IPS-20b (cell line): ENCODE data around the gene PDK3.

ENCODE experiments used
- H3K27ac ChIP-seq: one replicate; pipeline ENCODE4 v1.5.1; 2013; ENCODE audit warnings: low read length
- H3K27me3 ChIP-seq: 2 replicates; pipeline ENCODE4 v1.6.1; 2013; ENCODE audit warnings: mild to moderate bottlenecking, low read length, inconsistent platforms; ENCODE audit not compliant: insufficient read depth
- H3K36me3 ChIP-seq: 2 replicates; pipeline ENCODE4 v1.6.1; 2013; ENCODE audit warnings: low read depth, mild to moderate bottlenecking, inconsistent platforms, low read length, moderate library complexity; ENCODE audit not compliant: insufficient read depth
- H3K4me1 ChIP-seq: 2 replicates; pipeline ENCODE4 v1.6.1; 2013; ENCODE audit warnings: mild to moderate bottlenecking, control low read depth, inconsistent platforms, low read length, moderate library complexity; ENCODE audit not compliant: insufficient read depth
- H3K4me3 ChIP-seq: 2 replicates; pipeline ENCODE4 v1.5.1; 2013; ENCODE audit warnings: mild to moderate bottlenecking, low read length, inconsistent platforms
- H3K9ac ChIP-seq: 2 replicates; pipeline ENCODE4 v1.6.1; 2013; ENCODE audit warnings: low read depth, mild to moderate bottlenecking, inconsistent platforms, low read length, moderate library complexity
- H3K9me3 ChIP-seq: 2 replicates; pipeline ENCODE4 v1.6.1; 2013; ENCODE audit warnings: mild to moderate bottlenecking, low read depth, low read length, inconsistent platforms; ENCODE audit not compliant: insufficient read depth

PDK3 gene

GRCh38 chrX:24483596-24483995 is 18.5 kb downstream of the PDK3 start:
- Histone ChIP-seq H3K4me1 (no peaks in the 10 kb centered on the region), H3K36me3 (no peaks in the 10 kb centered on the region), H3K27me3 (no peaks in the 10 kb centered on the region), H3K4me3 (no peak overlapping the region), H3K9ac (no peak overlapping the region), H3K27ac (no peak overlapping the region), H3K9me3 (no peaks in the 10 kb centered on the region)

- H3K9ac ChIP-seq: no peak overlapping the region
- H3K36me3 ChIP-seq: no peaks in the 10 kb centered on the region
- no peaks in the 10 kb centered on the region for H3K4me1 ChIP-seq
- no peaks in the 10 kb centered on the region for H3K27me3 ChIP-seq
- H3K9me3 ChIP-seq: no peaks in the 10 kb centered on the region
- no peak overlapping the region for H3K4me3 ChIP-seq
- H3K27ac ChIP-seq: no peak overlapping the region
These were observed 20.2 kb downstream of the PDK3 start for GRCh38 chrX:24485323-24485722.

- Histone ChIP-seq H3K27me3 (no peaks in the 10 kb centered on the region), H3K4me1 (no peaks in the 10 kb centered on the region), H3K36me3 (no peaks in the 10 kb centered on the region), H3K27ac (no peak overlapping the region), H3K9ac (no peak overlapping the region), H3K4me3 (no peak overlapping the region), H3K9me3 (no peaks in the 10 kb centered on the region)
These were observed 21.0 kb downstream of the PDK3 start for GRCh38 chrX:24485976-24486680.

GRCh38 chrX:24487571-24487970 is 22.5 kb downstream of the PDK3 start:
- Histone ChIP-seq H3K9me3 (no peaks in the 10 kb centered on the region), H3K27me3 (no peaks in the 10 kb centered on the region), H3K9ac (no peak overlapping the region), H3K27ac (no peak overlapping the region), H3K4me1 (no peaks in the 10 kb centered on the region), H3K36me3 (no peaks in the 10 kb centered on the region), H3K4me3 (no peak overlapping the region)

- Histone ChIP-seq H3K36me3 (no peaks in the 10 kb centered on the region), H3K9ac (no peak overlapping the region), H3K4me3 (no peak overlapping the region), H3K9me3 (no peaks in the 10 kb centered on the region), H3K27ac (no peak overlapping the region), H3K27me3 (no peaks in the 10 kb centered on the region), H3K4me1 (peaks cover 10% of the 10 kb centered on the region; the same call in 1 of the 2 replicates)
These were observed 26.7 kb downstream of the PDK3 start for GRCh38 chrX:24491741-24492140.

- Histone ChIP-seq H3K9me3 (no peaks in the 10 kb centered on the region), H3K4me1 (peaks cover 10% of the 10 kb centered on the region; the same call in 1 of the 2 replicates), H3K36me3 (no peaks in the 10 kb centered on the region), H3K9ac (no peak overlapping the region; the same call in 1 of the 2 replicates), H3K27me3 (no peaks in the 10 kb centered on the region), H3K4me3 (no peak overlapping the region), H3K27ac (no peak overlapping the region)
These were observed 28.9 kb downstream of the PDK3 start for GRCh38 chrX:24493740-24494581.

GRCh38 chrX:24494647-24495075 is 29.6 kb downstream of the PDK3 start:
- Histone ChIP-seq H3K4me3 (no peak overlapping the region), H3K36me3 (peaks cover 5% of the 10 kb centered on the region; the same call in 1 of the 2 replicates), H3K9ac (no peak overlapping the region), H3K9me3 (no peaks in the 10 kb centered on the region), H3K27me3 (no peaks in the 10 kb centered on the region), H3K4me1 (peaks cover 10% of the 10 kb centered on the region; the same call in 1 of the 2 replicates), H3K27ac (no peak overlapping the region)

- Histone ChIP-seq H3K27me3 (no peaks in the 10 kb centered on the region), H3K9ac (no peak overlapping the region), H3K36me3 (peaks cover 6% of the 10 kb centered on the region; the same call in 1 of the 2 replicates), H3K27ac (no peak overlapping the region), H3K4me1 (peaks cover 10% of the 10 kb centered on the region; the same call in 1 of the 2 replicates), H3K9me3 (no peaks in the 10 kb centered on the region), H3K4me3 (no peak overlapping the region)
These were observed 30.6 kb downstream of the PDK3 start for GRCh38 chrX:24495700-24496099.

GRCh38 chrX:24498181-24498580 is 33.1 kb downstream of the PDK3 start:
- Histone ChIP-seq H3K27ac (no peak overlapping the region), H3K9ac (no peak overlapping the region), H3K4me3 (no peak overlapping the region)

GRCh38 chrX:24498975-24499374 is 33.9 kb downstream of the PDK3 start:
- H3K36me3 ChIP-seq: peaks cover 6% of the 10 kb centered on the region; the same call in 1 of the 2 replicates
- no peak overlapping the region for H3K4me3 ChIP-seq
- no peaks in the 10 kb centered on the region for H3K9me3 ChIP-seq
- peaks cover 3% of the 10 kb centered on the region; the same call in 1 of the 2 replicates for H3K4me1 ChIP-seq
- H3K9ac ChIP-seq: no peak overlapping the region
- H3K27ac ChIP-seq: no peak overlapping the region
- no peaks in the 10 kb centered on the region for H3K27me3 ChIP-seq

More at GRCh38 chrX:24498181-24498580, 33.1 kb downstream of the PDK3 start:
- no peaks in the 10 kb centered on the region for H3K9me3 ChIP-seq
- H3K36me3 ChIP-seq: peaks cover 6% of the 10 kb centered on the region; the same call in 1 of the 2 replicates
- peaks cover 10% of the 10 kb centered on the region; the same call in 1 of the 2 replicates for H3K4me1 ChIP-seq
- H3K27me3 ChIP-seq: no peaks in the 10 kb centered on the region

GRCh38 chrX:24506082-24506481 is 41.0 kb downstream of the PDK3 start:
- Histone ChIP-seq H3K4me3 (no peak overlapping the region), H3K27me3 (no peaks in the 10 kb centered on the region), H3K36me3 (0 out of 2 replicates have a peak, but pooled peaks cover 3% of the 10 kb centered on the region), H3K27ac (no peak overlapping the region), H3K4me1 (no peaks in the 10 kb centered on the region), H3K9ac (no peak overlapping the region), H3K9me3 (no peaks in the 10 kb centered on the region)
